GM21786 (cell line): ENCODE data around the gene FEM1B.

ENCODE experiments used
- ATAC-seq: cut with Tn5 transposase; IDR thresholded peaks from one replicate; pipeline ENCODE4 v1.9.1; 2021; ENCODE audit not compliant: unreplicated experiment

Gene FEM1B

GRCh38 chr15:68258692-68259091, 18.9 kb upstream of the FEM1B start:
- no peak for ATAC-seq

- no peak for ATAC-seq
Observed at GRCh38 chr15:68259883-68260282, 17.7 kb upstream of the FEM1B start.

GRCh38 chr15:68261241-68261640, 16.3 kb upstream of the FEM1B start:
- ATAC-seq: no peak

GRCh38 chr15:68261980-68262379, 15.6 kb upstream of the FEM1B start:
- ATAC-seq: no peak

GRCh38 chr15:68262514-68263356, 14.8 kb upstream of the FEM1B start:
- ATAC-seq: no peak

GRCh38 chr15:68264282-68264681, 13.3 kb upstream of the FEM1B start:
- ATAC-seq: no peak

- no peak for ATAC-seq
Observed at GRCh38 chr15:68265081-68265480, 12.5 kb upstream of the FEM1B start.

GRCh38 chr15:68265674-68266073, 11.9 kb upstream of the FEM1B start:
- ATAC-seq: no peak

- no peak for ATAC-seq
Observed at GRCh38 chr15:68268405-68268804, 9.1 kb upstream of the FEM1B start.

GRCh38 chr15:68271854-68272471, 5.6 kb upstream of the FEM1B start:
- ATAC-seq: no peak

GRCh38 chr15:68272721-68273271, 4.7 kb upstream of the FEM1B start:
- no peak for ATAC-seq

- ATAC-seq: no peak
Observed at GRCh38 chr15:68274201-68274848, 3.2 kb upstream of the FEM1B start.

GRCh38 chr15:68275165-68275746, 2.3 kb upstream of the FEM1B start:
- ATAC-seq: no peak

- no peak for ATAC-seq
Observed at GRCh38 chr15:68276668-68277067, 877 bp upstream of the FEM1B start.

GRCh38 chr15:68277131-68277602, 378 bp upstream of the FEM1B start:
- ATAC-seq: no peak

- no peak for ATAC-seq
Observed at GRCh38 chr15:68278345-68278594, 725 bp downstream of the FEM1B start.

GRCh38 chr15:68278595-68279405, 1.3 kb downstream of the FEM1B start:
- ATAC-seq: no peak

GRCh38 chr15:68279779-68280753, 2.5 kb downstream of the FEM1B start:
- no peak for ATAC-seq

GRCh38 chr15:68281008-68281407, 3.5 kb downstream of the FEM1B start:
- no peak for ATAC-seq

GRCh38 chr15:68283401-68283800, 5.9 kb downstream of the FEM1B start:
- ATAC-seq: no peak
